Left lobe of liver (tissue), 2 donors: Measurements from ENCODE around the gene SMPD4. TPM values are rescaled to one million over a fixed set of nuclear protein-coding genes. Genes with fewer than 3 reads are reported as not detected.
A peak's percentile ranks its signal among the peaks of the same experiment; 100 is the strongest.
"Not testable (repeated sequence)": the region's sequence is repeated elsewhere in the genome, so short reads cannot be mapped to it uniquely, and the experiment has no call there.

Experiments used
- ATAC-seq: fragments of 200-7000 bp; cut with Tn5 transposase; one replicate; pipeline ENCODE4 v1.9.1; 2020; ENCODE audit warnings: mild to moderate bottlenecking, moderate library complexity
- DNase-seq: peaks from one replicate; pipeline ENCODE4 v3.0.0-alpha.2; 2020; ENCODE audit warnings: low spot score
- total RNA-seq: library from RNA; stranded (reverse); gene quantifications from one replicate; pipeline ENCODE4 v1.2.1, GENCODE V29; 2021
- donor health status: DM: no; HTN: no; CAD: no; lungs with moderate emphysema.
- donor health status: DM: no; HTN: yes; CAD: no.

Gene SMPD4
- total RNA-seq, 1 donor from 2014 or later, result 27.8 TPM

DNA sequence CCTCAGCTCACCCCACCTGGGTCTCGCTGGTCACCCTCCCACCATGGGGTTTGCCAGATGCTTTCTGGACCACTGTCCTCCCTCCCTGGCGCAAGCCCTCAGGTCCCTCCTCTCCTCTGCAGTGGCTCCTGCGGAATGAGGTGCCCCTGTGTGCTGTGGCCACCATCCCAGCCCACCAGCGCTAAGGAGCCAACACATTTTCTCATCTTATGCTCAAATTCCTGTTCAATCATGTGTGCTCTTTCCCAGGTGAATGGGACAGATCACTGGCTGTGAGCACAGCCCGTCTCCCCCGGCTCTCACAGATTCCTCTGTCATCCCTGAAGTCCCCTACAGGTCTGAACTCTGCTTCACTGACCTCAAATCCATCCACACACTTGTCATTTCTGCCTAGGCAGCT is 21.3 kb downstream of the SMPD4 start:
- ATAC-seq (no peak), DNase-seq (no peak)

GRCh38 chr2:130159376-130159775 is 22.0 kb downstream of the SMPD4 start:
- ATAC-seq, DNase-seq: not testable (repeated sequence)

- DNase-seq (no peak), ATAC-seq (no peak)
Measured at GRCh38 chr2:130158631-130159030, 22.8 kb downstream of the SMPD4 start.

- not testable (repeated sequence) for DNase-seq, ATAC-seq
Measured at GRCh38 chr2:130157825-130158514, 23.4 kb downstream of the SMPD4 start.

- peak; percentile 4 for ATAC-seq
- not testable (repeated sequence) for DNase-seq
Measured at GRCh38 chr2:130157354-130157753, 24.0 kb downstream of the SMPD4 start.

DNA sequence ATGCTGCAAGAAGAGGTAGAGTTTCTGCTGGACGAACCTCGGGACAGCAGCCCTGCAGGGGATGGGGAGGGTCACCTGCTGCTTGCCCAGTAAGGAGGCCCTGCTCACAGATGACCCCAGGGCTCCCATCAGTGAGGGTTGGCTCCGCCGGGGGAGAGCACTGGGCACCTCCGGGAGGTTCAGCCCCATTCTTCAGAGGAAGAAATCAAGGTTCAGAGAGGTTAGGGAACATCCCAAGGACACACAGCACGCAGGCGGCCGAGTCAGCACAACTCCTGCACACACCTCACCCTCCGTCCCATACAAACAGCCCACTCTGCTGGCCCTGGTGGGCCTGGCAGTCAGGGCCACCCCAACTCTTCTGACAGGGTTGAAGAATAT is 24.8 kb downstream of the SMPD4 start:
- no peak for ATAC-seq
- DNase-seq, result no peak

DNA sequence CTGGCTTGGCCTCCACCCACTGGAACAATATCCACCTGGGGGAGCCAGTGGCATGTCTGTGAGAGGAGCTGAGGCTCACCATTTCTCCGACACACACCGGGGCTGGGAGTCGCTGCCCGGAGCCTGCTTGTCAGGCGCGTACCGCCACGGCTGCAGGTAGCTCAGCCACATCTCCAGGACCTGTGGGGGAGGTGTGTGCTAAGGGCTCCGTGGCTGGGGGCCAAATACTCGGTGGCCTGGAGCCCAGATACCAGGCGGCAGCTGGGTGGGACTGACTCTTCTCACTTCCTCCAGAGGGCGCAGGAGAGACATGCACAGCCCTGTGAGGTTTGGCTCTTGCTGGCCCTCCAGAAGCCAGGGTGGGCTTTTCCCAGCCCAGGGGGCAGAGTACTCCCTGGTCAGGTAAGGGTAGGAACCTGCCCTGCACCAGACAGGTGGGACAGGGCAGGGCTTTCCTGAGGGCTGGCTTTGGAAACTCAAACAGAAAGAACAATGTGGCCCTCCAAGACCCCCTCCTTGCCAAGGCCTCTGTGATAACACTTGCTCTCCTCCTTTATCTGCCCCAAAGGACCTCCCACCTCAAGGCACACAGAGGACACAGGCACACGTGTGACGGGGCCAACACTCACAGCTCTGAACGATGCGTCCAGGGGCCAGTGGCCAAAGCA is 25.3 kb downstream of the SMPD4 start:
- peak; percentile 90 for ATAC-seq
- peak; percentile 72 for DNase-seq

DNA sequence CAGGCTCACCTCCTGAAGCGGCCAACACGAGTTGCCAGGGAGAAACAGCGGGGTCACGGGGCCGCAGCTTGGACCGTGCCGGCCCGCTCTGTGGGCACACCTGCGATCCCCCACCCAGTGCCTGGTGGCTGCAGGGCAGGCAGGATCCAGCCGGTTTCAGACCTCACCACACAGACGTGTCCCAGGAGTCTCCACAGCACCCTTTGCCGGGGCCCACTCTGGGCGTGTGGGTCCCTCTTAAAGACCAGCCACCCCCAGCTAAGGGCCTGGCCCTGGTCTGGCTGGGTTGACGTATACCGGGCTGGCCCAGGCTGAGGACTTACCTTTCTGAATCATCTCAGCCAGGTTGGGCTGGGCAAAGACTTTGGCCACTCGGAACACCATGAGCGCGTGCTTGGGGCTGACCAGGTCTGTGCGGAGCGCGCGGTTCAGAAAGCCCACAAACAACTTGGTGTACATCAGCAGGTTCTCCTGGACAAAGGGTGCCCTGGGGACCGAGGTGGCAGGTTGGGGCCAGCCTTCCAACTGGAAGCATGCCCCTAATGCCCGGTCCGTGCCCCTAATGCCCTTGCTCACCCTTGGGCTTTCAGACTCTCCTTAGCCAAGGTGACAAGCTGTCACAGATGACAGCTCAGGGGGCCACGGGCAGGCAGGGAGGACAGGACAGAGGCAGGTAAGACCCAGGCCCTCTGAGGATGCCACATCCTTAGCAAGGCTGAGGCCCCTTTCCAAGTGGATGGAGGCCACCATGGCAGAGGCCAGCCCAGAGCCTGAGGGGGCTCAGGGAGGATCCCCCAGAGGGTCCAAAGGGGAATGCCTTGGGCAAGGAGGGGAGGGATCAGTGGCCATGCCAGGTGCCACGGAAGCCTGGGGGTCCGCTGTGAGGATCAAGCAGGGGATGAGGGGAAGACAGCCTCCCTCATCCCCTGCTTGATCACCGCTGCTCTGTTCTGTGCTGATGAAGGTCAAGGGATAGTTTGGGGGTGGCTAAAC is 26.3 kb downstream of the SMPD4 start:
- no peak for DNase-seq
- no peak for ATAC-seq

DNA sequence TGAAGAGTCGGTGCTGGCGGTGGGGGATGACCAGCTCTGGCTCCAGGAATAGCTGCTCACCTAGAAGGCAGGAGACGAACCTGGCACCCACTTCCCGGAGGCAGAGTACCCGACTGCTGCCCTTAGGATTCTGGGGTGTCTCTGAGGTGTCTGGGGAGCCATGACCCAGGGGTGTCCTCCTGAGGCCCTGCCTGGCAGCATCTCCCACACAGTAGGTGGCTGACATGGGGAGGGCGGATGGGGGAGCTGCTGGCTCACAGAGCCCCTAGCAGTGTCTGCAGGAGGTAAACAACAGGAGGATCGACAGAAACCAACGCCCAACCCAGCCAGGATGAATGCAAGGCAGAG is 27.0 kb downstream of the SMPD4 start:
- ATAC-seq, DNase-seq: not testable (repeated sequence)

DNA sequence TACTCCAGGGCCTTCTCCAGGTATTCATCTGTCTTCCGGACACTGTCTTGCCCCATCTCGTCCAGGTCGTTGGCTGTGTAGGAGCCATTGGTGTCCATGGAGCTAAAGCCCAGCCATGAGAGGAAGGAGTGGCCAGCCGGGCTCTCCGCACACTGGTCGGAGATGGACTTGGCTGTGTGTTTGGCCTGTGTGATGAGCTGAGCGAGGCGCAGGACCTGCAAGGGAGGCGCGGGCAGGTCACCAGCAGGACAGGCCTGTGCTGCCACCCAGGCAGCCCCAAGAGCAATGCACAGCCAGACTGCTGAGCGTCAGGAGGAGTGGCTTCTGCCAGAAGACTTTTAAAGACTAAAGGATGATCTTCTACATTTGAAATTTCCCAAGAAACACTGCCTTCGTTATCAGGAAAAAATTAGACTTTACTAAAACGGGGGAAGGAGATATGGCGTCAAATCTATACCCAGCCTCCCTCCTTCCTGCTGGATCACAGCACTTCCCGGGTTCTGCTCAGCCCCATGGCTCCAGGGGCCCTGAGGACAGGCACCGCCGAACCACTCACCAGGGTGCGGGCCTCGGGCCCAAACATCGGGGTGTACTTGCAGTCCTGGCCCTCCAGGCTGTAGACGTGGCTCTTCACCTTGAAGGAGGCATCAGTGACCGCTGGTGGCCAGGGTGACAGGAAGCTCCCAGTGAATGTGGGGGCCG is 27.5 kb downstream of the SMPD4 start:
- DNase-seq, ATAC-seq: not testable (repeated sequence)

GRCh38 chr2:130152816-130153595 is 28.4 kb downstream of the SMPD4 start:
- no peak for DNase-seq
- no peak for ATAC-seq

DNA sequence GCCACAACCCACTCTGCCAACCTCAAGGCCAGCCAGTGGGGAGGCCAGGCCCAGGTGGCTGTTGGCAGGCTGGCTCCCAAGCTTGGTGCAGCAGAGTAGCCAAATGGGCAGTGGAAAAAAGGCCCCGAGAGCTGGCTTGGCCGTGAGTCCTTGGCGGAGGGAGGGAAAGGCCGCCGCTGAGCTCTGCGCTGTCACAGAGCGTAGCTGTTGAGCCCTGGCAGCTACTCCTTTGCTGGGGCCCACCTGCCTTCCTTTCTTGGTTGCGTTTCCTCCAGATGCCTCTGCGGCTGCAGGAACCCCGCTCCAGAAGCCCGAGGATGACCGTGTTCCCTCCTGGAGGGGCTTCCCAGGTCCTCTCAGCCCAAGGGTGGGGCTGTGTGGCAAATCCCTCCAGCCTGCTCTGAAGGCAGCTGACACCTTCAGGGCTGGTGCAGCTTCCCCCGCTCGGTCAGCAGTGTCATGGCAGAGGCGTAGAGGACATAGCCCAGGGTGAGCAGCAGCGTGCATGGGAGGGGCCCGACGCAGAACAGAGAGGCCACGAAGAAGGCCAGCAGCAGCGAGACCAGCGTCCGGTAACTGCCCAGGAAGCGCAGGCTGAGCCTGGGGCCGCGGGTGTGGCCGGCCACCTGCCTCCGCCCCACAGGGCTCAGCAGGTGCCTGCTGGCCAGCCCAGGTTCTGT is 29.1 kb downstream of the SMPD4 start:
- not testable (repeated sequence) for DNase-seq, ATAC-seq

GRCh38 chr2:130151145-130151512 is 30.3 kb downstream of the SMPD4 start:
- not testable (repeated sequence) for DNase-seq, ATAC-seq

DNA sequence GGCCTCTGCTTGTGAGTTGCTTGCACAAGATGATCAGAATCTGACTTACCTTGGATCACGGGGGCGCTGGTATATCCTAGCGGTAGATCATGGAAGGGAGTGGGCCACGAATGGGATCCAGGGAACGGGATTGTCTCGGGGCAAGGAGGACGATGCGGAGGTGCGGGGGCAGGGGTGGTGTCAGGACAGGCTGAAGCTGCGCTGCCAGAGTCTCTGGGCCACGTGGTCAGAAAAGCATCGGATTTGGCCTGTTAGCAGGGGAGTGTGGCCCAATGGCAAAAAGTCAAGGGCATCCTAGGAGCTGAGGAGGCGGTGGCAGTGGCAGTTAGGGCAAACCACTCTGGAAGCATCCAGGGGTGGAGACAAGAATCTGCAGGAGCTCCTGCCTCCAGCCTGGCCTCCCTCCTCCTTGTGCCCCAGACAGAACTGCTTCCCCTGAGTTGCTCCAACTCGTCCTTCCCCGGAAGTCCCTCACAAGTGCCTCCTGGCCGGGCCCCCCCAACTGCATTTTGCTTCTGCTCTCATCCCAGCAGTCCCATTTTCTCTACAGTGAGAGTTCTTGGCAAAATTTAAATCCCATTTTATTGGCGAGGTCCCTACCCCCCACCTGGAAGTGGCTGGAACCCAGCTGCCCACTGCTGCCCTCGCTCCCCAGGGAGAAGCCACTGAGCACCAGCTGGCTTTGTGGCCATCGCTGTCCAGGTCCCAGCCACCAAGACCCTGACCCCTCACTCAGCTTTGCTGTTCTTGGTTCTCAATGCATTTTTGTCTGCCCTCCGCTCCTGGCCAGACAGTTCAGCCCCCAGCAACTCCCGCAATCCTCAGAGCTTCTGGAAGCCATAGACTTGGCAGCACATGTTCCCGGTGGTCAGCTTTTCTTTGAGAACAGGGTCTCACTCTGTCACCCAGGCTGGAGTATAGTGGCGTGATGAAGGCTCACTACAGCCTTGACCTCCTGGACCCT is 30.9 kb downstream of the SMPD4 start:
- ATAC-seq (no peak), DNase-seq (no peak)

DNA sequence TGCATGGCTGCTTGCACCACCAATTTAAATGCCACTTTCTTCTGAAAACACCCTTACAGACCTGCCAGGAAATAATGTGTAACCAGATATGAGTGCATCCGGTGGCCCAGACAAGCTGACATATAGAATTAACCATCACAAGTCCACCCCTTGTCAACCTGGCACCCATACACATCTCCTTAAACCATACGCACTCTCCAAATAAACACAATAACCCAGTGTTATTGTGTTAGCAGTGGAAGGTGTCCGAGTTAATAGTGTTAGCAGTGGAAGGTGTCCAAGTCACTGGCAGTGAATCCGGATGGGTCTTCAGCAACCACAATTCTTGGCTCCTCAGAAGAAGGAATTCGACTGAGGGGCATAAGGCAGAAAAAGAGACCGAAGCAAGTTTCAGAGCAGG is 32.9 kb downstream of the SMPD4 start:
- not testable (repeated sequence) for ATAC-seq, DNase-seq

- peak; percentile 46 for DNase-seq
- peak; percentile 84 for ATAC-seq
Measured at GRCh38 chr2:130145006-130145414, 36.4 kb downstream of the SMPD4 start, which contains the start of gene CCDC74B. Gene CCDC74B (minus strand): TSS chr2:130145112. CDS start chr2:130144996, 116 bp downstream.

- DNase-seq, result peak; percentile 30
- not testable (repeated sequence) for ATAC-seq
Measured at GRCh38 chr2:130143266-130144039, 37.9 kb downstream of the SMPD4 start.
